Thoracic aorta (tissue), 2 donors: ENCODE data around the gene ABCC3. TPM values are rescaled to one million over a fixed set of nuclear protein-coding genes. Genes with fewer than 3 reads are reported as not detected.

Source experiments
- ATAC-seq: fragments of 150-250 bp; one replicate; pipeline ENCODE4 v1.8.0; 2017; ENCODE audit warnings: low read depth; ENCODE audit not compliant: insufficient number of reproducible peaks, low FRiP score
- DNase-seq: peaks from one replicate; pipeline ENCODE4 v3.0.0-alpha.2; 2020; ENCODE audit warnings: low spot score
- H3K27ac ChIP-seq, 2 donors: fragments of 200-600 bp; sonication (generic); 1 replicate in 1 of 2; 2 replicates in 1 of 2; pipeline ENCODE4 v1.5.1; 2016; ENCODE audit warnings: mild to moderate bottlenecking in 2 of 2, moderate library complexity in 2 of 2
- H3K27me3 ChIP-seq: fragments of 200-600 bp; sonication (generic); replicated peaks from 2 replicates; pipeline ENCODE4 v1.6.0; 2016; ENCODE audit warnings: mild to moderate bottlenecking; ENCODE audit not compliant: insufficient read depth
- H3K36me3 ChIP-seq: fragments of 200-600 bp; sonication (generic); one replicate; pipeline ENCODE4 v1.5.1; 2016
- H3K4me1 ChIP-seq, 2 donors: fragments of 200-600 bp; sonication (generic); 1 replicate in 1 of 2; 2 replicates in 1 of 2; pipeline versions ENCODE4 v1.5.1 to v1.6.0; 2016; ENCODE audit warnings: low read depth in 2 of 2, mild to moderate bottlenecking in 1 of 2; ENCODE audit not compliant: control insufficient read depth in 1 of 2
- H3K4me3 ChIP-seq: fragments of 200-600 bp; sonication (generic); 2 replicates; pipeline ENCODE4 v1.5.1; 2016; ENCODE audit warnings: mild to moderate bottlenecking
- H3K9me3 ChIP-seq: fragments of 200-600 bp; sonication (generic); 2 replicates; pipeline ENCODE4 v1.5.1; 2016
- total RNA-seq, 2 donors: library from RNA; depleted of rRNA; stranded (reverse); fragments of >200 nt; gene quantifications; one replicate each; pipeline versions ENCODE4 v1.1.0 to v1.2.3, GENCODE V29; 2016
- TF ChIP-seq, protein P1 (sequence below): fragments of 200-600 bp; sonication (generic); IDR thresholded peaks from one replicate; pipeline ENCODE4 v1.5.1; 2019; ENCODE audit warnings: antibody characterized with exemption

ABCC3 gene
- total RNA-seq, 2 donors from 2014 or later: 72.7 to 143 TPM

DNA sequence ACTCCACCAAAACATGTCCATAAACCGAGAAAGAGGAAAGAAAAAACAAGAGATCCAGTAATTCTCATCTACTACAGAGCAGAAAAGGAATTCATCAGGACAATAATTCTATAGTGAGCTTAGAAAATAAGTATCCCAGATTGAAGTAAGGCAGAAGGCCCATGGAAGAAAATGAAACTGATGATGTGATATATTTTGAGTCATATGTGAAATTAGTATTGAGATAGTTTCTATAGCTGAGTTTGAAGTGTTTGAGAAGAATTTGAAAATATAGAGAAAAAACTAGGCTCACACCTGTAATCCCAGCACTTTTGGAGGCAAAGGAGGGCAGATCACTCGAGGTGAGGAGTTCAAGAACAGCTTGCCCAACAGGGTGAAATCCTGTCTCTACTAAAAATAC is 104.4 kb downstream of the ABCC3 start:
- TF ChIP-seq, protein P1, sequence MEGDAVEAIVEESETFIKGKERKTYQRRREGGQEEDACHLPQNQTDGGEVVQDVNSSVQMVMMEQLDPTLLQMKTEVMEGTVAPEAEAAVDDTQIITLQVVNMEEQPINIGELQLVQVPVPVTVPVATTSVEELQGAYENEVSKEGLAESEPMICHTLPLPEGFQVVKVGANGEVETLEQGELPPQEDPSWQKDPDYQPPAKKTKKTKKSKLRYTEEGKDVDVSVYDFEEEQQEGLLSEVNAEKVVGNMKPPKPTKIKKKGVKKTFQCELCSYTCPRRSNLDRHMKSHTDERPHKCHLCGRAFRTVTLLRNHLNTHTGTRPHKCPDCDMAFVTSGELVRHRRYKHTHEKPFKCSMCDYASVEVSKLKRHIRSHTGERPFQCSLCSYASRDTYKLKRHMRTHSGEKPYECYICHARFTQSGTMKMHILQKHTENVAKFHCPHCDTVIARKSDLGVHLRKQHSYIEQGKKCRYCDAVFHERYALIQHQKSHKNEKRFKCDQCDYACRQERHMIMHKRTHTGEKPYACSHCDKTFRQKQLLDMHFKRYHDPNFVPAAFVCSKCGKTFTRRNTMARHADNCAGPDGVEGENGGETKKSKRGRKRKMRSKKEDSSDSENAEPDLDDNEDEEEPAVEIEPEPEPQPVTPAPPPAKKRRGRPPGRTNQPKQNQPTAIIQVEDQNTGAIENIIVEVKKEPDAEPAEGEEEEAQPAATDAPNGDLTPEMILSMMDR: no peak
- Histone ChIP-seq H3K36me3 (peaks cover 38% of the 10 kb centered on the region), H3K27ac (no peak overlapping the region), H3K9me3 (no peaks in the 10 kb centered on the region), H3K4me1 (peaks cover 0 to 20% of the 10 kb centered on the region in 2 donors), H3K27me3 (no peaks in the 10 kb centered on the region), H3K4me3 (no peak overlapping the region)
- ATAC-seq: no peak
- no peak for DNase-seq

Other genes with a start within 250 kb of the ABCC3 start
- 10 to 100 TPM; 55.6 to 96.4 TPM for gene LRRC59, start 237.4 kb upstream of the ABCC3 start, total RNA-seq
- gene ACSF2, start 208.7 kb upstream of the ABCC3 start, total RNA-seq: 10 to 100 TPM; 11.1 to 41.6 TPM
- not detected for gene CHAD, start 166.0 kb upstream of the ABCC3 start, total RNA-seq
- gene RSAD1, start 156.0 kb upstream of the ABCC3 start, total RNA-seq: 10 to 100 TPM; 21.4 to 35.3 TPM
- gene MYCBPAP, start 126.4 kb upstream of the ABCC3 start, total RNA-seq: under 1 TPM; 0.56 to 0.68 TPM
- 1 to 10 TPM in 1 of 2 donors, not detected in 1; 1.4 TPM for gene EPN3, start 102.1 kb upstream of the ABCC3 start, total RNA-seq
- 100 to 1,000 TPM in 1 of 2 donors, 10 to 100 TPM in 1; 82.8 to 118 TPM for gene SPATA20, start 87.7 kb upstream of the ABCC3 start, total RNA-seq
- 1 to 10 TPM in 1 of 2 donors, under 1 TPM in 1; 0.27 to 2.3 TPM for gene CACNA1G, start 74.2 kb upstream of the ABCC3 start, total RNA-seq
- gene ANKRD40, start 73.0 kb downstream of the ABCC3 start, total RNA-seq: 10 to 100 TPM; 38.6 to 61.9 TPM
- 100 to 1,000 TPM in 1 of 2 donors, 10 to 100 TPM in 1; 60.8 to 136 TPM for gene LUC7L3, start 84.7 kb downstream of the ABCC3 start, total RNA-seq
- not detected for gene ANKRD40CL, start 132.6 kb downstream of the ABCC3 start, total RNA-seq
- gene WFIKKN2, start 200.7 kb downstream of the ABCC3 start, total RNA-seq: under 1 TPM in 1 of 2 donors, not detected in 1; 0.14 TPM
- gene TOB1, start 231.5 kb downstream of the ABCC3 start, total RNA-seq: 10 to 100 TPM; 19.8 to 24.3 TPM